IPS DF 6.9 (cell line): ENCODE measurements around the gene MTHFSD.

Source experiments
- DNase-seq: peaks from one replicate; pipeline ENCODE4 v3.0.0-alpha.2; 2013; ENCODE audit warnings: low read depth, low spot score
- H3K27ac ChIP-seq: one replicate; pipeline ENCODE4 v1.5.1; 2013; ENCODE audit warnings: low read length, control low read depth
- H3K27me3 ChIP-seq: 2 replicates; pipeline ENCODE4 v1.6.1; 2013; ENCODE audit warnings: mild to moderate bottlenecking, low read length; ENCODE audit not compliant: control insufficient read depth, insufficient read depth
- H3K36me3 ChIP-seq: 2 replicates; pipeline ENCODE4 v1.6.1; 2013; ENCODE audit warnings: low read length; ENCODE audit not compliant: control insufficient read depth, insufficient read depth
- H3K4me1 ChIP-seq: 2 replicates; pipeline ENCODE4 v1.6.1; 2013; ENCODE audit warnings: low read length; ENCODE audit not compliant: control insufficient read depth, insufficient read depth
- H3K4me3 ChIP-seq: 2 replicates; pipeline ENCODE4 v1.5.1; 2013; ENCODE audit warnings: mild to moderate bottlenecking, low read length
- H3K9me3 ChIP-seq: 2 replicates; pipeline ENCODE4 v1.6.1; 2013; ENCODE audit warnings: low read length, inconsistent platforms; ENCODE audit not compliant: control insufficient read depth, insufficient read depth
- WGBS: extraction: QIAGEN DNeasy Blood & Tissue Kit; methylation state at CpG from one replicate; pipeline ENCODE4 v1.1.7; 2013; ENCODE audit warnings: mixed read lengths, missing lambda C conversion rate; ENCODE audit not compliant: insufficient read length, insufficient coverage; 5-methylcytosine and 5-hydroxymethylcytosine counted together

MTHFSD gene

DNA sequence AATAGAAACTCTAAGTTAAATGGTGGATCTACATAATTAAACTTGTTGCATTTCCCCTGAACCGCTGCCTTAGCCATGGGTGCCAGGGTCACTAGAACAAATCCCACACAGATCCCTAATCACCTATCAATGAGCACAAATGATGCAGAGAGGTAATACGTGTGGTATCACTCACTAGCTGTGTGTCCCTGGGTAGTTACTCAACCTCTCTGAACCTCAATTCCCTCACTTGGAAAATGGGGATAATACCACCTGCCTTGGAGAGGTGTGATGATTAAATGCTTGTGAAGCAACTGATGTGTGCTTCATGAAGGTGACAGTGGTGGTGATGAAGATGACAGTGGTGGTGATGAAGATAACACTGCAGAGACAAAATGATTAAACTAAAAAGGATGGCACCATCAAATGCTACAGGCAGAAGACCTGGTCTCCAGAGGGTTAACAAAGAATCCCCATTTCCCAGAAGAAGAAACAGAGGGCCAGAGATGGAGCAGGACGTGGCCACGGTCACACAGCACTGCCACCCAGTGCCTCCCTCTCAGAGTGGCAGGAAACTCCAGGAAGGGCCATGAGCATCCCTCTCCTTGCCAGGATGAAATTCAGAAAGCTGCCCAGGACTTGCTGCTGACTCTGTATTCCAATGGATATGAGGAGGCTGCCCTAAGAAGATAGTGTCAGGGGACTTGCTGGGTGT, 62.6 kb downstream of the MTHFSD start:
- H3K27me3 ChIP-seq, result peaks cover 64% of the 10 kb centered on the region
- H3K36me3 ChIP-seq, result no peaks in the 10 kb centered on the region
- H3K27ac ChIP-seq, result no peak overlapping the region
- DNase-seq, result no peak
- H3K9me3 ChIP-seq, result no peaks in the 10 kb centered on the region
- no CpG with 5 or more reads among the region's 4 CpGs for WGBS
- no peak overlapping the region for H3K4me3 ChIP-seq
- no peaks in the 10 kb centered on the region for H3K4me1 ChIP-seq

DNA sequence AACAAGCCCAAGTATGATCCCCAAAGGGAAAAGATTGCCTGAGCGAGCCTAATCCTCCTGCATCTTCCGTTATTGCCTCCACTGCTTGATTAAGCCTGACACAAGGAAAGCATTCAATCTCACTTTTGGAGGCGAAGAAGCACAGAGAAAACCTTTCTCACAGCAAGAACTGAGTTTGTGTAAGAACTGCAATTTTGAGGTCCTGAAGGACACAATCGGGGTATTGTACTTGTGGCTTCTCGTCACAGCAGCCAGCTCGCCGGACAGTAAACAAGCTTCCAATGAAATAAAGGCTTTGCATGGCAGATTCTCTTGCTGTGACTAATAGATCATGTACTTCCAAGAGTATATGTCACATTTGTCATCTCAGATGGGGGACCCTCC, 63.4 kb downstream of the MTHFSD start:
- Histone ChIP-seq H3K36me3 (no peaks in the 10 kb centered on the region), H3K4me1 (no peaks in the 10 kb centered on the region), H3K9me3 (no peaks in the 10 kb centered on the region), H3K4me3 (no peak overlapping the region), H3K27ac (no peak overlapping the region), H3K27me3 (peaks cover 58% of the 10 kb centered on the region)
- no peak for DNase-seq
- WGBS, result no CpG with 5 or more reads among the region's 7 CpGs

DNA sequence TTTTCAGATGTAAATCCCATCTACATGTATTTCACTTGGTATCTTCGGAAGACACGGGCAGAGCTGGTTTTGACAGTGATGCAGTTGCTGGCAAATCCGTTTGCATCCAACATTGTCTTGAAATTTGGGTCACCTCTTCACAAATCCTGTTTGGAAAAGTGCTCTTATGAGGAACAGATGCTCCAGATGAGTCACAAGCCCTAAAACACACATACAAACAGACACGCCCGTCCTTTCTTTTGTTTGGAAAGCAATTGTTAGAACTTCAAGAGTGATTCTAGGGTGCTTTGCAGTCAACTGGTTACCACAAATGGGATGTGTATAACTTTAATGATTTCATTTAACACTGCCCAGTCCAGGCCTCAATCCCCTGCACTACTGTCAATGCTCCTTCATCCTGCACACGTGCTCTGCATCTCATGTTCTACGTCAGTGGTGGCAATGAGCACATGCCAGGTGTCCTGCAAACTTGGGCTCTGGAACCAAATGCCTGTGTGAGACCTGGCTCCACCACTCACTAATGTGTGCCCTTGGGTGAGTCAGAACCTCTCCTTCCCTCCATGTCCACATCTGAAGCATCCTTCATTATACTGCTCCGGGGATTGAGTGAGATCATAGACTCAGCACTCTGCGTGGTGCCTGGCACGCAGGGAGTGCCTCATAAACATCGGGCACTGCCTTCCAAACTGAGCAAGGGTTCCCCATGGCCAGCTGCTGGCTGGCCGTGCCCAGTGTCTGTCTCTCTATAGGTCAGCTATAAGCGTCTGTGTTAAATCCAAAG, 64.0 kb downstream of the MTHFSD start:
- no peaks in the 10 kb centered on the region for H3K9me3 ChIP-seq
- no peaks in the 10 kb centered on the region for H3K4me1 ChIP-seq
- no peak for DNase-seq
- H3K27me3 ChIP-seq, result peaks cover 53% of the 10 kb centered on the region
- no CpG with 5 or more reads among the region's 13 CpGs for whole genome bisulfite sequencing
- H3K36me3 ChIP-seq, result no peaks in the 10 kb centered on the region
- H3K27ac ChIP-seq, result no peak overlapping the region
- H3K4me3 ChIP-seq, result no peak overlapping the region

DNA sequence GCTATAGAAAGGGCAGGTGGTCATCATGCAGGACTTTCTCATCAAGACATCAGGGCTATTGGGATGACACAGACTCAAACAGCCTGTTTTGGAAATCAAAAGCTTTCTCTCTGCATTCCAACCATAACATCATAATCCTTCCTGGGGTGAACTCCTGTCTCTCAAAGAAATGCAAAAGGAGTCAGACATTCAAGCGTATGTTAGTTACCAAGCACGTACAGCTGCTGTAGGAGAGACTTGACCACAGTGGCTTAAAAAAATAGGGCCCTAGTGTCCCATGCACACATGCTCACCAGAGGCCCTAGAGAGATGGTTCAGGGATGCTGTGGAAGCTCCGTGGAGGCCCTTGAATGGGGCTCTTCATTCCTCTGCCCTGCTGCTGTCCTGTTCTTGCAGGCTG, 69.3 kb downstream of the MTHFSD start:
- H3K27me3 ChIP-seq, result peaks cover 3% of the 10 kb centered on the region; the same call in 1 of the 2 replicates
- no peaks in the 10 kb centered on the region for H3K4me1 ChIP-seq
- no peak for DNase-seq
- WGBS, result no CpG with 5 or more reads among the region's 3 CpGs
- no peak overlapping the region for H3K4me3 ChIP-seq
- H3K9me3 ChIP-seq, result no peaks in the 10 kb centered on the region
- no peaks in the 10 kb centered on the region for H3K36me3 ChIP-seq
- H3K27ac ChIP-seq, result no peak overlapping the region

DNA sequence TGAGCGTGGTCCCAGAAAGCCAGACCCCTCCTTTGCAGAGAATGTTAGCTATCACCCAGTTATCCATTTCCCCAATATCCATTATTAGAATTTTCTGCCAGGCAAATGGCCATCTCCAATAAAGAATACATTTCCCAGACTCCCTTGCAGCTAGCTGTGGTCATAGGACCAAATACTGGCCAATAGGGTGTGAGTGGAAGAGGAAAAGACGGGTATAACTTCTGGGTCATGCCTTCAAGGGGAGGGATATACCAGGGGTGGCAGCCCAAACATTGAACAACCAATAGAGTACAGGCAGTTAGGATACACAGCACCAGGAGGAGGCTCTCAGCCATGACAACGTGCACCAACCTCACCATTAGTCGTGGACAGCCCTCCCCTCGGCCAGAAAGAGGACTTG, 70.8 kb downstream of the MTHFSD start:
- H3K4me3 ChIP-seq, result no peak overlapping the region
- H3K4me1 ChIP-seq, result no peaks in the 10 kb centered on the region
- H3K36me3 ChIP-seq, result no peaks in the 10 kb centered on the region
- no peak for DNase-seq
- no peaks in the 10 kb centered on the region for H3K9me3 ChIP-seq
- H3K27ac ChIP-seq, result no peak overlapping the region
- WGBS, result no CpG with 5 or more reads among the region's 5 CpGs
- H3K27me3 ChIP-seq, result no peaks in the 10 kb centered on the region; the same call in 1 of the 2 replicates

DNA sequence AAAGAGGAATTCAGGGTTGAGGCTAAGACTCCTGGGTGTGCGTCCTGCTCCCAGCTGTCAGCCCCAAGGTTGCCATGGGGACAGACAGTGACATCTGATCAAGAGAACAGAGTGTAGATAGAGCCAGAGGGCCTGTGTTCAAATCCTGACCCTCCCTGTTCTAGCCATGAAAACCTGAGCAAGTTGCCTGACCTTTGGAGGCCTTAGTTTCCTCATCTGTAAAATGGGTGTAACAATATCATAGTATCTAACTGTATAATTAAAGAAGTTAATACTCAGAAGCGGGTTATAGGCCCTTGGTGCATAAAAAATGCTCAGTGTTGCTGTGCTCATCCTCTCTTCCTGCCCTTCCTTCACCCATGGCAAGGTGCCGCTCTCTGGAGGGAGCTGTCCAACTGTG, 73.4 kb downstream of the MTHFSD start:
- no peaks in the 10 kb centered on the region for H3K36me3 ChIP-seq
- no peaks in the 10 kb centered on the region for H3K4me1 ChIP-seq
- DNase-seq, result no peak
- no peak overlapping the region for H3K4me3 ChIP-seq
- H3K27ac ChIP-seq, result no peak overlapping the region
- no CpG with 5 or more reads among the region's 3 CpGs for WGBS
- H3K27me3 ChIP-seq, result no peaks in the 10 kb centered on the region
- H3K9me3 ChIP-seq, result no peaks in the 10 kb centered on the region

DNA sequence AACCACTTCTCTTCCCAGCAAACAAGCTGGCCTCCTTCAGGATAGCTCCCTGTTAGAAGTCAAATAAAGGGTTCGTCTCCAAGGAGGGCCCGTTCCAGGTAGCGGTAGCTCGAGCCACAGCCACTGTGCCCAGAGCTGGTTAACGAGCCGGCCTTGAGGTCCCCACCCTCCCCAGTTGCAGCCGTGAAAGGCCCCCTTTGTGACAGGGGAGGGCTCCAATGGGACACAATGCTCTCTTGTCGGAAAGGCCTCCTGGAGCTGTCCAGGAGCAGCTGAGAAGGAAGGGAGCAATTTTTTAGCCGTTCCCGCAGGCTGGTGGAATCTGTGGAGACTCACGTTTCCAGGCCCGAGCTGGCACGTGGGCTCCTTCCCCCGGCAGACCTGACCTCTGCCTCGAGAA, 74.6 kb downstream of the MTHFSD start:
- no peaks in the 10 kb centered on the region for H3K27me3 ChIP-seq
- no peaks in the 10 kb centered on the region for H3K36me3 ChIP-seq
- H3K4me3 ChIP-seq, result no peak overlapping the region
- WGBS, result no CpG with 5 or more reads among the region's 15 CpGs
- no peaks in the 10 kb centered on the region for H3K9me3 ChIP-seq
- DNase-seq, result no peak
- no peaks in the 10 kb centered on the region for H3K4me1 ChIP-seq
- no peak overlapping the region for H3K27ac ChIP-seq
